Measurements from ENCODE around the gene KLF9.

KLF9 gene

DNA sequence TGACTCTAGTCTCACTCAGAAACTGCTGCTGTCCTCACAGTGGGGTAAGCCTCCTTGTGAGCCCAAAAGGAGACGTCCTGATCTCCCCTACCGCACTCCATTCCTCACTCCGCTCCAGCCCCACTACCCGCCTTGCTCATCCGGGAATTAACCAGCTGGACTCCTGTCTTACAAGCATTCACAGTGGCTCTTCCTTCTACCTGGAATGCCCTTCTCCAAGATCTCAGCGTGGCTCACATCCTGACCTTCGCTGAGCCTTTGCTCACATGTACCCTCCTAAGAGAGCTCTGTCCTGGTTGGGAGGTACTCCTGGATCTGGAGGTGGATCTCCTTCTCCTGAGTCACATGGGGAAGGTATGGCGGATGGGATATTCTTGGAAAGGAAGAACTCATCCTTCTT lies 10.7 kb upstream of the KLF9 start:
- in situ Hi-C loops (cut with MboI; ENCODE audit: low sequenced_read_pairs), result loop anchor here (10.0 kb wide), 1 partner anchor 50 kb away; no protein-coding TSS in a partner anchor

DNA sequence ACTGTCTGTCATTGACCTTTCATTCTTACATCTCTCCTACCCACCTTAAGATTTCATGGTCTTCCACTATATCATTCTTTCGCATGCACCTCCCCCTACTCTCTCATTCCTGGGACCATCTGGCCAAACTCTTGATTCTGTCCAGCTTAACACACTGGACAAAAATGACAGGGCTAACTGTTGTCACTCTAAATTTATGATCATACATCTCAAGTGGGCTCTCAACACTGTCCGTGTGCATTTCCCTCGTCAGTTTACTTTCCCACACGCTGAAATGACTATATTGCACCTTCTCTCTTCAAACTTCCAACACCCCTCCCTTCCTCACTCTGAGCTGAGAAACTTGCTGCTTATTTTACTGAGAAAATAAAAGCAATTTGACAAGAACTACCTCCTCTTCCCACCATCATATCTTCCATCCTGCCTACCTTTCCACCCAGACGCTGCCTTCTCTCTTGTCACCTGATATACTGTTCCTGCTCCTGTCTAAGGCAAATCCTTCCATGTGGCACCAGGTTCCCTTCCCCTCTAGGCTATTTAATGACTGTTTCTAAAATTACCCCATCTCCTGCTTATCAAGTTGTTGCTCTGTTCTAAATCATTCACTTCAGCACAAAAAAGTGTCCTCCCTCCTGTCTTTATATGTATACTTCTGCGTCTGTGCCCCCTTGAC lies 8.1 kb upstream of the KLF9 start:
- in situ Hi-C loops (cut with MboI; ENCODE audit: low sequenced_read_pairs), result loop anchor here (10.0 to 25.0 kb wide), 2 partner anchors 52 to 165 kb away; no protein-coding TSS in a partner anchor

DNA sequence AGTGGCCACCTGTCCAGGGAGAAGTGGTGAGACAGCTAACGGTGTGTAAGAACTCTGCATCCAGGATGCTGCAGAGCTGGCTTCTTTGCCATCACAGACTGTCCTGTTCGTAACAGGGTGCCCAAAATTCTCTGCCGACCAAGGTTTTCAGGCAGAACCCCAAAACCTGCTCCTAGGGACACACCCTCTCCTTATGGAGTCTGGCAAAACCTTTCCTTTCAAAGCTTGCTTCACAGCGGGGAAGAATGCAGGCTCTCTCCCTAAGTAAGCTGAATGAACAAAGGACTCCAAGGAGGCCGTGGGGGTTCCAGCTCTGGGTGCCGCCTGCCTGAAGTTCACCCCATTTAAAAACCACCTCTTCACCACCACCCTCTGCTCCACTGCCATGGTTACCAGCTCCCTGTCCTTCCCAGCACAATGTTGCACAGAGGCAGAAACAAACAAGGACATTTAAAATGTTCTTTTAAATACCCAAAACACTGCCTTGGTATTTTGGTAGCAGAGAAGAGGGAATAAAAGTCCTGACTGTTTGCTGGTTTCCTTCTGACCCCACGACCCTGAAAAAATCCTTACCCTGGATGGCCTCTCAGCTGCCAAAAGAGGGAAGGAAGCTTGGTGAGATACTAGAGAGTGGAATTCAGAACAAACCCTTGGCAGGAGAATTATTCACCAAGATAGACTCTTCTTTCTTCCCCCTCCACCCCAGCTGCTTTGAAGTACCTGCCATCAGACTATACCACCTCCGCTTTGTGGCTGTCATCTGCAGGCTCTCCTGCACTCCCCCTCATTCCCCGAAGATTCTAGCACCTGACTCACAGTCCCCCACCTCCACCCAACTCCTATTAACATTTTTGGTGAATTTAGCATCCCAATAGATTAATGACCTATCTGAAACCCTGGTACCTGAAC lies 7.1 kb upstream of the KLF9 start:
- in situ Hi-C loops (cut with MboI; ENCODE audit: low sequenced_read_pairs), result loop anchor here (10.0 to 25.0 kb wide), 2 partner anchors 53 to 166 kb away; no protein-coding TSS in a partner anchor

DNA sequence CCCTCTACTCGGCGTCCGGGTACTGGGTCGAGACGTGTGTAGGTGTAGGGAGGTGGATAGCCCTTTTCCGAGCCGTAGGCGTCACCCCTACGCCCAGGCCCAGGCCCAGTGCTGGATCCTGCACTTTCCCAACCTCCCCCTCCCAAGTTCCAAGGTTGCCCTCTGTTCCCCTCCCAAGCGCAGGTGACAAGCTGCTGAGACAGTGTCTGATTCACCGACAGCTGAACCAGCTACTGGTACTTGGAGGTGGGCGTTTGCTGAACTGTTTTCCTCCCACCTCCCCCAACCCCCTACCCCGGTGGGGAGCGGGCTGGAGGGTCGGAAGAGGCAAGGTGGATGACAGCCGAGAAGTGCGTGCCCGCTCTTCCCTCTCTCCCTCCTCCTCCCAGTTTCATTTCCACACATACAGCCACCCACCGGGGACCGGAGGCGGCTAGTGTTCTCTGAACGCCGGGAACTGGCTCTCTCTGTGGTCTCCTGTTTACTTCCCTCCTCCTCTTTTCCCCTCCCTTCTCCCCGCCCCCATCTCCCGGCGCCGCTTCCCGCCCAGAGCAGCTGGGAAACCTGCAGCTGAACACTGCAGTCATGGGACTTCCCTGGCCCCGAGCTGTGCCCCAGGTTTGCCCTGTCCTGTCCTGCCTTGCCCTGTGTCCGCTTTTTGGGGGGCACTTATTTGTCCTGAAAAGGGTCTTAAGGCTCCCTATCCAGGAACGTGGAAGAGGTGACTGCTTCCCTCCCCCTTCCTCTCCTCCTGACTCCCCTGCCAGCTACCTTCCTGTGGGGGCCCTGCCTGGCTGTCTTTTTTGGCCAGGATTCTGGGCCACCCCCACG lies 6.2 kb upstream of the KLF9 start:
- in situ Hi-C loops (cut with MboI; ENCODE audit: low sequenced_read_pairs), result loop anchor here (10.0 to 25.0 kb wide), 2 partner anchors 54 to 167 kb away; no protein-coding TSS in a partner anchor

DNA sequence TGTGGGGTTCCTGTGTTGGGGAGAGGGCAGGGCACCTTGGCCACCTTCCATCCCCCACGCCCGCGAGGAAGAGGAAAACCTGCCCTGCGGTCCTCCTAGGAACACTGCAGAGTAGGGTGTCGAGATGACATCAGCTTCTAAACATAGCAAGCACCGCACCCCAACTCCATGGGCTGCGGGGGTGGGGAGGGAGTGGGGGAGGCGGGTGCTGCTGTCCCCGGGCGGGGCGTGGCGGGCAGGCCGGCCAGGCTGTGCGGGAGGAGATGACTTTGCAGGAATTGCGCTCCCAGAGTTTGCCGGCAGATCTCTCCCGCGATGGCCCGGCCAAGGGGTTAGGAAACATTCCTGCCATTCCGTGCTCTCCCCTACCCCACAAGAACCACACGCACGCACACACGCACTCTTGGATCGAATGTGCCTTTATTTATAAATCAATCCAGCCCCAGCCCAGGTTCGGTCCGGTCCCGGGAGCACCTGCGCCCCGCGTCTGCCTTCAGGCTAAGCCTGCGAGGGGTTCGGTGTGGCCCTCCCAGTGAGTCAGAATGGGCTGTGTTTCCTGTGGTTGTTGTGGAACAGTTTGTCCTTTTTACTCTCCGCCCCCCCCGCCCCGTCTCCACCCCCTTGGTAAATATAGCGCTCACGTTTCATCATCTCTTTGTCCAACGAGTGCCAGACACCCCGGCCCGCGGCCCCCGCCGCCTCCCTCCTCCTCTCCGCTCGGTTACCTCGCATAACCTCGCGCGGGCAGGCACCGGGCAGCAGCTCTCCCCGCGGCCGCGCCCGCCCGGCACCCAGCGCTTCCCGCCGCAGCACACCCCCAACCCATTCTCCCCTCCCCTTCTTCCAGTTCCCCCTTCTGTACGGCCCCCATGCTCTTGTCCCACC lies 5.3 kb upstream of the KLF9 start:
- in situ Hi-C loops (cut with MboI; ENCODE audit: low sequenced_read_pairs), result loop anchor here (10.0 to 25.0 kb wide), 2 partner anchors 55 to 168 kb away; no protein-coding TSS in a partner anchor

DNA sequence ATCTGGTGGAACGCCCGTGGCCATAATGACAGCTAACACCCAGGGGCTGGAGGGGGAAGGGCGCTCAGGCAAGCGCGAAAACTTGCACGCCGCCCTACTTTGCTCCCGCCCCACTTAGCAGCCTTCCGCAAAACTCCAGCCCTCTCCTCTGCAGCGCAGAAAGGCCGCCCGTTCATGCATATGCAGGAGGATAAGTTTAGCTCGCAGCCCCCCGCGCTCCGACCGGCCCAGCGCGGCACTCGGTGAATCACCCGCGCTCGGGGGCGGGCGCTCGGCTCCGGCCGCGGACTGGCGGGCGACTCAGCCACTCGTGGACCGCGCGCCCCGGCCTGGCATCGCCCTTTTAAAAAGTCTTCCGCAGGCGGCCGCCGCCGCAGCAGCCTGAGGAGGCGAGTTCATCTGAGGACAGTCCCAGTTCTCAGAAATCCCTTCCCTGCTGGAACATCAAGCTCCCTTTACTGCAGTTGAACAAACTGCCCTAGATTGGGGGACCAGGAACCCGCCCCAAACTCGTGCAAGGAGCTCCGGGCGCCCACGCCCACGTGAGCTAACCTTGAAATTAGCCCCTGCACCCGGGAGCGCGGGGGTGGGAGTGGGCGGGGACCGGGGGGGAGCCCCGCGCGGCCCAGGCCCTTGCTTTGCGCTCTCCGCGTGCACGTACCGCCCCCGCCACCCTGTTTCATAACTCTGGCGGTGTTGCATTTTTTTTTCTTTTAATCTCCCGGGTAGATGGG lies 4.5 kb upstream of the KLF9 start:
- in situ Hi-C loops (cut with MboI; ENCODE audit: low sequenced_read_pairs), result loop anchor here (25.0 kb wide), 1 partner anchor 168 kb away; no protein-coding TSS in a partner anchor

DNA sequence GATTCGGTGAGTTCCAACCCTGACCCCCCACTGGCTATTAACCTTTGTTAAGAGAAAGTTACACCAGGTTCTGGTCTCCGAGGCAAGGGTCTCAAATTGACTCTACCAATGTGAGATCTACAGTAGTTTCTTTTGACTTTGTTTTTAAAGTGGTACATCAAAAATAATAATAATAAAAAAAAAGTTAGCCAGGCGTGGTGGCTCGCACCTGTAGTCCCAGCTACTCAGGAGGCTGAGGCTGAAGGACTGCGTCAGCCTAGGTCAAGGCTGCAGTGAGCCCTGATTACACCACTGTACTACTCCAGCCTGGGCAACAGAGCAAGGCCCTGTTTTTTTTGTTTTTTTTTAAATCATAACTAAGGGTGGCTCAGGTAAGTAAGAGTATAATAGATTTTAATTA lies 1.0 kb upstream of the KLF9 start:
- in situ Hi-C loops (cut with MboI; ENCODE audit: low sequenced_read_pairs), result loop anchor here (25.0 kb wide), 1 partner anchor 172 kb away; no protein-coding TSS in a partner anchor

DNA sequence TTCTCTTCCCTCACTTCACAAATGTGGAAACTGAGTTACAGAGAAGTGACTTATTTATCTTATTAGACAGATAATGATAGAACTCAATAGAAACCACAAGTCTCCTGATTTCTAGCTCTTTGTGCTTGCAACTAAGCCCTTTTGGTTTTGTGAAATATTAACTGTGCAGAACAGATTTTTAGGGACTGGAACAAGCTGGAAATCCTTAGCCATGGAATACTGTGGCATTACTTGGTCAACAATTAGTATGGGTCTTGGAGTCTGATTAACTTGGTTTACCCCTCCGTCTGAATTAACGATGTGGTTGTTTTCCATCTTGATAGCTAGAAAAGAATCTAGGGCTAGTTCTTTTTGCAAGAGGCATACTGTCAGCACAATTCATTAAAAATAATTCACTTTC lies 584 bp upstream of the KLF9 start:
- in situ Hi-C loops (cut with MboI; ENCODE audit: low sequenced_read_pairs), result loop anchor here (25.0 kb wide), 1 partner anchor 172 kb away; no protein-coding TSS in a partner anchor

DNA sequence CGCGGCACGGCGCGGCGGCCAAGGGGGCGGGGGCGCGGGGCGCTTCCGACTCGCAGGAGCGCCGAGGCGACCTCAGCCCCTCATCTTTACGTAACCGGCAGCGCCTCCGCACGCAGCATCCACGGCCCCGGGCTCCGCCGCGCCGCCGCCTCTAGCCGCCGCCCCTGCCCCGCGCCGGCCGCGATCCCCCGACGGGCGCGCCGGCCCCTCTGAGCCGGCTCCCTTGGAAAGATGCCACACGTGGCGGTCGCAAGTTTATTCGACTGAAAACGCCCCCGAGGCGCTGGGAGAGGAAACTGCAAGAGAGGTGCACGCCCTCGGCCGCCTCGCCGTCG lies 1.0 kb downstream of the KLF9 start:
- in situ Hi-C loops (cut with MboI; ENCODE audit: low sequenced_read_pairs), result loop anchor here (25.0 kb wide), 1 partner anchor 174 kb away; no protein-coding TSS in a partner anchor

DNA sequence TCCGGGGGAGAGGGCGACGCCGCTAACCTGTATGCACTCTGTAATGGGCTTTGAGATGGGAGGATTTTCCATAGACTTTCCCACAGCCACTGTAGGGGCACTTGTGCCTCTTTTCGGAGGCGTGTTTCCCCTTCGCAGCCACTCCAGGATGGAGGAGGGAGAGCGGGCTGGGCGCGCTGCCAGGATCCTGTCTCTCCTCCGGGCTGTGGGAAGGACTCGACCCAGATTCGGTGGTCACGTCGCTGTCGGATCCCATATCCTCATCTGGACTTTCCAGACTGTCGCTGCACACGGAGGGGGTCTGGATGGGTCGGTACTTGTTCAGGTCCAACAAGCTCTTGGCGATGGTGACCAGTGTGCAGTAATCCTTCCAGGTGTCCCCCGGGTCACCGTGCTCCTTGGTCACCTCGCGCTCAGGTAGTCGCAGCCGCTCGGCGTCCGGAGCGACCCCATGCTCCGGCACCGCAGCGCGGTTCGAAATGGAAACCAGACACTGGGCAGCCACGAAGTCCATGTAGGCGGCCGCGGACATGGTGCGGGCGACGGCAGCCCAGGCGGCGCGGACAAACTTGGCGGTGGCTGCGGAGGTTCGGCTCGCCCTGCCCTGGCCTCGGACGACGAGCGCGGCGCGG lies 1.5 kb downstream of the KLF9 start:
- in situ Hi-C loops (cut with MboI; ENCODE audit: low sequenced_read_pairs), result loop anchor here (25.0 kb wide), 1 partner anchor 174 kb away; no protein-coding TSS in a partner anchor

DNA sequence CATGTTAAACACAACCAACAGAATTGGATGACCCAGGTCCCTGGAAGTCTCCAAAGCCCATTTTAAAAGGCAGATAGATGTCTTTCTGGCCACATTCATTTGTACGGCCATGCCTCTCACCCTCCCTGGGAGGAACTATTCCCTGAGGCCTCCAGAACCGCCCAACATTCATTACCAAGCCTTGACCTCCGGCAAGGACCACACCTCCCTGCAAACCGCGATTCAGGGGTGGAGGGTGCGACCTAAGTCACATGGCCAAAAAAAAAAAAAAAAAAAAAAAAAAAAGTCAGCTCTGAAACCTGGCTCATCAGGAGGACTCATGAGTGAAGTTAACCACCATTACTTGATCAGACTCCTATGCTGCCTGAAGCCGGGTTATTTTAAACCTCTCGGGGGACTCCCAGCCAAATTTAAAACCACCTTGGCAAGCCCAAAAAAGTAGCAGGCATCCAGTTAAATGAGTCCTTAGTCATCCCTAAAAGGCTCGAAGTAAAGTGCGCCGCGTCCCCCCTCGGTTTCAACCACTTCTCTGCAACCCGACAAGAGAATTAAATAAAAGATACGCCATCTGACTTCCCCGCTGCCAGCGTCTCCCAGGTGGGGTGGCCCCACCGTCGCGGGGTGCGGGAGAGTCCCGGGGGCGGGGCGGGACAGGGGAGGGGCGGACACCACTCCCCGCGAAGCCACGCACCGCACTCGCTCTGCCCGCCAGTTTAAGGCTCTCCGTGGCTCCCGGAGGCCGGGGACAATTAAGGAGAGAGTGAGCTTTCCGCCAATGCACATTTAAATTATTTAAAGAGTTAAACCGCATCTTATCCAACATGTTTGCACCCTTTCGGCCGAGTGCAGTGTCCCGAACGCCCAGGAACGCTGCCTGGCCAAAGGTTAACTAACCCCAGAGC lies 2.3 kb downstream of the KLF9 start:
- in situ Hi-C loops (cut with MboI; ENCODE audit: low sequenced_read_pairs), result loop anchor here (25.0 kb wide), 1 partner anchor 175 kb away; no protein-coding TSS in a partner anchor

DNA sequence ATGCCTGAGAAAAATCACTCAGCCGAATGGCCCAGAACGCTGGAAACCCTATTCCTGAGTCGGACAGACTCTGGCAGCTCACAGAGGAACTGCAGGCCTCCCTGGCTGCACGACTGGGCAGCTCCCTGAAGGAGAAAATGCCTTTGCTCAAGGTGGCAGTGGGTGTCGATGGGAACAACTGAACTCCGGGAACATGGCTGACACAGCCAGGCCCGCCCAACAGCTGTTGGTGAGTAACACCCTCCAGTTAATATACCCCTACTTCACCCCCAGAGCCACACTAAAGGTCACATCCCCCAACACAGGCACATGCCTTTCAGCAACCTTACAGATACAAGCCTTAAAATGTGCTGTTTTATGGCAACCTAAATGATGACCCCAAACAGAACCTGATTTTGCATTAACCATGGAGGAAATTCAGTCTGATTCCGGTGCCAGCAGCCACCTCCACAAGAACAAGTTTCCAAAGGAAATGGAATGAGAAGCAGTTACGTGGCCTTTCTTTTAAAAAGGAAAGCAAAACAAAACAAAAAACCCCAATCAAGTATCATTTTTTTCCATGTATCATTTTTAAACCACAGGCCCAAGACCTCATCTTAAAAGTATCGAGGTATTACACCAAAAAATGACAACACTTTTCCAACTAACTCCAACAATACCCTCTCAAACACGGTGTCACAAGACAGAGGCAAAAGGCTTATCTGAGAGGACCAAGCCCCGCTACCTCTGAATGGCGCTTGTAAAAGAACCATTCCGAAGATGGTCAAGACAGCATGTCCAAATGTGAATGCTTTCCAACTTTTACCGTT lies 3.1 kb downstream of the KLF9 start:
- in situ Hi-C loops (cut with MboI; ENCODE audit: low sequenced_read_pairs), result loop anchor here (25.0 kb wide), 1 partner anchor 176 kb away; no protein-coding TSS in a partner anchor

DNA sequence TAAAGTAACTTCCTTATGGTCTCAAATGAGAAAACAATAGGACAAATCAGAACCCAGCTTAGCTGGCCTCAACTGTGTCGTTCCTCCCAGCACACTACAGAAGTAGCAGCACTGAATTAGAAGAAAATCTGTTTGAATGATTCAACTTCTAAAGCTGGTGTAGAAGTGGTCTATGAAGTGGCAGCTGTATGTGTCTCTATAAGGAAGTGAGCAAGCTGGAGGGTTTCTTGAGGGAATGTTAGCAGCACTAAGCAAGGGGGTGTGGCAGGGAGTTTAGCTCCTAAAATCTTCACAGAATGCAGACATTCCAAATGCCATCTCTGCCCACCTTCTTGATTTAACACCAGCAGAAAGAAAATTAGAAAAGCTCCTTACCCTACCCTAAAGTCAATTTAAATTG lies 4.1 kb downstream of the KLF9 start:
- in situ Hi-C loops (cut with MboI; ENCODE audit: low sequenced_read_pairs), result loop anchor here (25.0 kb wide), 1 partner anchor 177 kb away; no protein-coding TSS in a partner anchor

DNA sequence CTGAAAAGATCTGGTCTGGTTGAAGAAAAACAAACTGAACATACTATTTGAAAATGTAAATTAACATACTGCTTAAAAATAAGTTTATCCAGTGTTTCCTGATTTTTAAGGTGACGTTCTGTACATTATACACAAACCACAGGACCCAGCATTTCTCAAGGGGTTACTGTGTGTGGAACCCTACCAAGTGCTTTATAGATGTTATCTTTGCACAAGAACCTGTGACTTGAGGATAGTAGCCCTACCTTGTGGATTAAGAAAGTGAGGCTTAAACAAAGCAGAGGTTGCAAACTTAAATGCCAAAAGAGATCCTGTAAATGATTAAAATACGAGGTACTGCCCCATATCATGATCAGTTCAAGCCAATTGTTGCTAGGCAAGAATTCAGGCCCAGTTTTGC lies 4.7 kb downstream of the KLF9 start:
- in situ Hi-C loops (cut with MboI; ENCODE audit: low sequenced_read_pairs), result loop anchor here (25.0 kb wide), 1 partner anchor 178 kb away; no protein-coding TSS in a partner anchor

DNA sequence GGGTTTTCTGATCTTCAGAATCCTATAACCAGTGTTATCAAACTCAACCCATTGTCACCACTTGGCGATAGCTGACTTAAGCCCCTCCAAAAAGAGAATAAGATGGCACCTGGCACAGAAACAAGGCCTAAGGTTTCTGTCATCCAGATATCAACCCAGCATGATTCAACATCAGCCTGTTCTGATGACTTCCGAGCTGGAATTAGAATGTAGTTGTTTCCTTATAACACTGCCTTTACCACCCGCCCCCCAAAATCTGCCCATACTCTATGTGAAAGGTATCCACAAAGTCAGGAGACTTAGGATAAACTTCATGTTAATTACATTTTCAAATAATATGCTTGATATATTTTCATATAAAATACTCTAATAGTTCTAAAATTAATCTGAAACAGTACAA lies 5.2 kb downstream of the KLF9 start:
- in situ Hi-C loops (cut with MboI; ENCODE audit: low sequenced_read_pairs), result loop anchor here (25.0 kb wide), 1 partner anchor 178 kb away; no protein-coding TSS in a partner anchor

DNA sequence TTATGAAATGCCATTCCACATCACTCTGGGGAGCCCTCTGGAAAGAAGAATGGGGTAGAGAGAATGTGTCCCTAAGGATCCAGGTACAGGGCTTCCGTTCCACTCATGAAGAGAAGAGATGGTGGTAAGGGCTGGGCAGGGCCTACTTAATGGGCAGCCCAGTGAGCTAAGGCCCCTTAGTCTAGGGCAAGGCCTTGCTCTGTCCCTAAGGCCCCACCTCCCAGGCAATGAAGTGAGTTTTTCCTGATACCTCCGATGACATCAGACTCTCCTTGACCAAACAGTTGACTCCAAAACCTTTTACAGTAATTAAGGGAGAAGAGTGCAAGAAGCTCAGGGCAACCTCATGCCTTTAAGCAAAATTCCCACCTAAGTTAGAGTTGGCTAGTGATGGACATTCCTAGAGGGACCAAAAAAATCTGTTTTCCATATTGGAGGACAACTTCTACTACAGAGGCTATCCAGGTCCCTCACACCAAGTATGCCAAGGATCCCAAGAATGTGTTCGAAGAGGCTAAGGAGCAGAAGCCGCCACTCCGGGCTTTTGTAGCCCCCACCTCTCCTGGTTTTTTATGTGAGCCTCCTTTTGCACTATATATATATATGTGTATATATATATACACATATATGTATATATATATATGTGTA lies 5.9 kb downstream of the KLF9 start:
- in situ Hi-C loops (cut with MboI; ENCODE audit: low sequenced_read_pairs), result loop anchor here (25.0 kb wide), 1 partner anchor 179 kb away; no protein-coding TSS in a partner anchor
